ENCODE measurements around the gene NEURL1B.

DNA sequence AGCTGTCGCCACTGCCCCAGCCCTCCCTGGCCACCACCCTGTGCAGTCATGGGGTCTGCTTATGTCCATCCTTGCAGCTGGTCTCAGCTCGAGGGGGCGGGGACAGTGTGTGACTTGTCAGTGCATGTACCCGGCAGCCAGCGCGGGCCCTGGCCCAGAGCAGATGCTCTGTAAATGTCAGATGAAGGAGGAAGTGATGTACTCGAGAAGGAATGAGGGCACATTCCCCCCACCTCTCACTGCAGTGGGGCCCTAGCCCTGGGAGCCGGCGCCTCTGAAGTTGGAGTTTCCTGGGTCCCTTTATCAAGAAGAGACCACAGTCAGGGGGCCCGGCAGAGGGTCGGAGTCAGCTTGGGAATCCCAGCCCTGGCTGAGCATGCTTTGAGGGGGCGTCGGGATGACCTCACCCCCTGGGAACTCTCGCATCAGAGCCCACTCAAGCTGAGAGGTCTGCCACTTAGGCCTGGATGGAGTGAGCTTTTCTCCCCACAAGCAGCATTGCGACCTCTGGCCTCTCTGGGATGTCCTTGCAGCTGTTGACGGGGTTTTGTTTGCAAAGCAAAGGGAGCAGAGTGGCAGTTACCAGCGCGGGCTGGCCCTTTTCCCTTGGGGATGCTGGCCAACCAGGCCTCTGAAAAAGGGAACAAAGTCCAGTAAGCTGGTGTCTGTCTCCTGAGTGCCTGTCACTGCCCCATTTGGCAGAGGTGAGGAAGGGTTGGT, 19.0 kb downstream of the NEURL1B start:
- TF ChIP-seq, protein P1, sequence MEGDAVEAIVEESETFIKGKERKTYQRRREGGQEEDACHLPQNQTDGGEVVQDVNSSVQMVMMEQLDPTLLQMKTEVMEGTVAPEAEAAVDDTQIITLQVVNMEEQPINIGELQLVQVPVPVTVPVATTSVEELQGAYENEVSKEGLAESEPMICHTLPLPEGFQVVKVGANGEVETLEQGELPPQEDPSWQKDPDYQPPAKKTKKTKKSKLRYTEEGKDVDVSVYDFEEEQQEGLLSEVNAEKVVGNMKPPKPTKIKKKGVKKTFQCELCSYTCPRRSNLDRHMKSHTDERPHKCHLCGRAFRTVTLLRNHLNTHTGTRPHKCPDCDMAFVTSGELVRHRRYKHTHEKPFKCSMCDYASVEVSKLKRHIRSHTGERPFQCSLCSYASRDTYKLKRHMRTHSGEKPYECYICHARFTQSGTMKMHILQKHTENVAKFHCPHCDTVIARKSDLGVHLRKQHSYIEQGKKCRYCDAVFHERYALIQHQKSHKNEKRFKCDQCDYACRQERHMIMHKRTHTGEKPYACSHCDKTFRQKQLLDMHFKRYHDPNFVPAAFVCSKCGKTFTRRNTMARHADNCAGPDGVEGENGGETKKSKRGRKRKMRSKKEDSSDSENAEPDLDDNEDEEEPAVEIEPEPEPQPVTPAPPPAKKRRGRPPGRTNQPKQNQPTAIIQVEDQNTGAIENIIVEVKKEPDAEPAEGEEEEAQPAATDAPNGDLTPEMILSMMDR (IDR thresholded peaks at IDR 0.05), result no peak
- no peak for TF ChIP-seq POLR2A (IDR thresholded peaks at IDR 0.05)
